ENCODE data around the gene CCNY.
"Not testable (repeated sequence)": the region's sequence is repeated elsewhere in the genome, so short reads cannot be mapped to it uniquely, and the experiment has no call there.

CCNY gene

GRCh38 chr10:35351021-35351420 is 14.7 kb downstream of the CCNY start:
- DNase-seq (ENCODE audit: low read depth, low spot score): no peak
- ChIA-PET POLR2A (no interaction called here), CTCF (interaction anchor here (0.9 to 1.2 kb wide), 4 partner anchors 13 to 112 kb away, joined by 3 read pairs; no protein-coding TSS in a partner anchor)
- H3K4me3 ChIP-seq (ENCODE audit: low read depth, low read length): no peak overlapping the region
- TF ChIP-seq, protein P1, sequence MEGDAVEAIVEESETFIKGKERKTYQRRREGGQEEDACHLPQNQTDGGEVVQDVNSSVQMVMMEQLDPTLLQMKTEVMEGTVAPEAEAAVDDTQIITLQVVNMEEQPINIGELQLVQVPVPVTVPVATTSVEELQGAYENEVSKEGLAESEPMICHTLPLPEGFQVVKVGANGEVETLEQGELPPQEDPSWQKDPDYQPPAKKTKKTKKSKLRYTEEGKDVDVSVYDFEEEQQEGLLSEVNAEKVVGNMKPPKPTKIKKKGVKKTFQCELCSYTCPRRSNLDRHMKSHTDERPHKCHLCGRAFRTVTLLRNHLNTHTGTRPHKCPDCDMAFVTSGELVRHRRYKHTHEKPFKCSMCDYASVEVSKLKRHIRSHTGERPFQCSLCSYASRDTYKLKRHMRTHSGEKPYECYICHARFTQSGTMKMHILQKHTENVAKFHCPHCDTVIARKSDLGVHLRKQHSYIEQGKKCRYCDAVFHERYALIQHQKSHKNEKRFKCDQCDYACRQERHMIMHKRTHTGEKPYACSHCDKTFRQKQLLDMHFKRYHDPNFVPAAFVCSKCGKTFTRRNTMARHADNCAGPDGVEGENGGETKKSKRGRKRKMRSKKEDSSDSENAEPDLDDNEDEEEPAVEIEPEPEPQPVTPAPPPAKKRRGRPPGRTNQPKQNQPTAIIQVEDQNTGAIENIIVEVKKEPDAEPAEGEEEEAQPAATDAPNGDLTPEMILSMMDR (IDR thresholded peaks at IDR 0.05; ENCODE audit: insufficient read depth, low read length, missing control alignments): no peak

- DNase-seq (ENCODE audit: low read depth, low spot score): no peak
- POLR2A ChIA-PET: no interaction called here
- TF ChIP-seq, protein P1 (IDR thresholded peaks at IDR 0.05; ENCODE audit: insufficient read depth, low read length, missing control alignments): no peak
- H3K4me3 ChIP-seq (ENCODE audit: low read depth, low read length): no peak overlapping the region
- CTCF ChIA-PET: interaction anchor here (1.1 kb wide), 1 partner anchor 211 kb away, joined by 3 read pairs; no protein-coding TSS in a partner anchor
Measured at GRCh38 chr10:35352097-35352496, 15.8 kb downstream of the CCNY start.

GRCh38 chr10:35352512-35352911 is 16.2 kb downstream of the CCNY start:
- DNase-seq (ENCODE audit: low read depth, low spot score): no peak
- POLR2A ChIA-PET: no interaction called here
- no peak overlapping the region for H3K4me3 ChIP-seq (ENCODE audit: low read depth, low read length)
- CTCF ChIA-PET: interaction anchor here (1.1 kb wide), 1 partner anchor 210 kb away, joined by 3 read pairs; no protein-coding TSS in a partner anchor
- TF ChIP-seq, protein P1 (IDR thresholded peaks at IDR 0.05; ENCODE audit: insufficient read depth, low read length, missing control alignments): no peak

DNA sequence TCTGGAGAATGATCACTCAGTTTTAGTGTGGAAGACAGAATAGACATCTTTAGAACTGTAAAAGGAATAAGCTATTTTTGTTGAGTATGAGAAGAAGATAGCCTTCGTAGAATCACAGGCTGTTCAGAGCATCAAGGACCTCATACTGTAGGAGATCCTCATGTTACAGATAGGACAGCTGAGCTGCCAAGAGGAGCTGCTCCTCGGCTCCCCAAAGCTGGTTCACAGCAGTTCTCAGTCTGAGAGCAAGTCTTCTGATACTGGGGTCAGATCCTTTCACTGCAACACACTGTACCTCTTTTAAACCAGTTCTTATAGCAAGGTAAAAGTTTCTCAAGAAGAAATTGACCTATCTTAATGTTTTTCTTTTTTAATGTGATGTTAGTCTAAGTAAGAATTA is 17.1 kb downstream of the CCNY start:
- TF ChIP-seq, protein P1 (IDR thresholded peaks at IDR 0.05; ENCODE audit: insufficient read depth, low read length, missing control alignments): no peak
- H3K4me3 ChIP-seq (ENCODE audit: low read depth, low read length): no peak overlapping the region
- ChIA-PET CTCF (interaction anchor here (1.1 to 1.6 kb wide), 2 partner anchors 69 to 209 kb away, joined by 3 to 4 read pairs; no protein-coding TSS in a partner anchor), POLR2A (interaction anchor here (1.2 kb wide), 1 partner anchor 12 kb away, joined by 4 read pairs; no protein-coding TSS in a partner anchor)
- no peak for DNase-seq (ENCODE audit: low read depth, low spot score)

- CTCF ChIA-PET: interaction anchor here (0.8 to 1.6 kb wide), 2 partner anchors 32 to 68 kb away, joined by 3 to 4 read pairs; no protein-coding TSS in a partner anchor
Measured at GRCh38 chr10:35353805-35354204, 17.5 kb downstream of the CCNY start.

DNA sequence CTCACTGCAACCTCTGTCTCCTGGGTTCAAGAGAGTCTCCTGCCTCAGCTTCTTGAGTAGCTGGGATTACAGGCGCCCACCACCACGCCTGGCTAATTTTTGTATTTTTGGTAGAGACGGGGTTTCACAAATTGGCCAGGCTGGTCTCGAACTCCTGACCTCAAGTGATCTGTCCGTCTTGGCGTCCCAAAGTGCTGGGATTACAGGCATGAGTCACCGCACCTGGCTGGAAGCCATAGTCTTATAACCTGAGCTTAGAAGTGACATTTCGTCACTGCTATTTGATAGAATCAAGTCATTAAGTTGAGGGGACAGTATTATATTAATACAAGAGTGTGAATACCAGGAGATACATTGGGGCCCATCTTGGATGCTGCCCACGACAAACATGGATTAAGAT is 17.9 kb downstream of the CCNY start:
- POLR2A ChIA-PET: interaction anchor here (1.2 kb wide), 1 partner anchor 13 kb away, joined by 4 read pairs; no protein-coding TSS in a partner anchor
- not testable (repeated sequence) for H3K4me3 ChIP-seq (ENCODE audit: low read depth, low read length); DNase-seq (ENCODE audit: low read depth, low spot score)
- CTCF ChIA-PET: interaction anchor here (0.8 to 1.6 kb wide), 2 partner anchors 32 to 68 kb away, joined by 3 to 4 read pairs; no protein-coding TSS in a partner anchor

More at GRCh38 chr10:35353805-35354204, 17.5 kb downstream of the CCNY start:
- no peak for DNase-seq (ENCODE audit: low read depth, low spot score)
- TF ChIP-seq, protein P1 (IDR thresholded peaks at IDR 0.05; ENCODE audit: insufficient read depth, low read length, missing control alignments): no peak
- POLR2A ChIA-PET: interaction anchor here (1.2 kb wide), 1 partner anchor 12 kb away, joined by 4 read pairs; no protein-coding TSS in a partner anchor
- H3K4me3 ChIP-seq (ENCODE audit: low read depth, low read length): no peak overlapping the region
